ENCODE measurements around the gene MYO3A.

GRCh38 chr10:26000971-26001370 lies 66.9 kb downstream of the MYO3A start:
- TF ChIP-seq CTCF (IDR thresholded peaks at IDR 0.05) (no peak), POLR2AphosphoS5 (IDR thresholded peaks at IDR 0.05) (no peak), POLR2A (IDR thresholded peaks at IDR 0.05) (no peak)

Measured in breast epithelium (tissue), 3 donors.